HG03521 (cell line): ENCODE data around the gene AKR1C4.
"Not testable (repeated sequence)": the region's sequence is repeated elsewhere in the genome, so short reads cannot be mapped to it uniquely, and the experiment has no call there.

Source experiments
- ATAC-seq: cut with Tn5 transposase; IDR thresholded peaks from one replicate; pipeline ENCODE4 v1.9.1; 2021; ENCODE audit warnings: mild to moderate bottlenecking, moderate library complexity; ENCODE audit not compliant: unreplicated experiment

Gene AKR1C4

GRCh38 chr10:5199398-5199797 lies 2.8 kb downstream of the AKR1C4 start:
- no peak for ATAC-seq

GRCh38 chr10:5206799-5207198 lies 10.2 kb downstream of the AKR1C4 start:
- ATAC-seq, result no peak

DNA sequence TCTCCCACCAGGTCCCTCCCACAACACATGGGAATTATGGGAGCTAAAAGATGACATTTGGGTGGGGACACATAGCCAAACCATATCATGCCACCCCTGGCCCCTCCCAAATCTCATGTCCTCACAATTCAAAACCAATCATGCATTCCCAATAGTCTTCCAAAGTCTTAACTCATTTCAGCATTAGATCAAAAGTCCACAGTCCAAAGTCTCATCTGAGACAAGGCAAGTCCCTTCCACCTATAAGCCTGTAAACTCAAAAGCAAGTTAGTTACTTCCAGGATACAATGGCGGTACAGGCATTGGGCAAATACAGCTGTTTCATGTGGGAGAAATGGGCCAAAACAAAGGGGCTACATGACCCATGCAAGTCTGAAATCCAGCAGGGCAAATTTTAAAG lies 13.1 kb downstream of the AKR1C4 start:
- not testable (repeated sequence) for ATAC-seq

DNA sequence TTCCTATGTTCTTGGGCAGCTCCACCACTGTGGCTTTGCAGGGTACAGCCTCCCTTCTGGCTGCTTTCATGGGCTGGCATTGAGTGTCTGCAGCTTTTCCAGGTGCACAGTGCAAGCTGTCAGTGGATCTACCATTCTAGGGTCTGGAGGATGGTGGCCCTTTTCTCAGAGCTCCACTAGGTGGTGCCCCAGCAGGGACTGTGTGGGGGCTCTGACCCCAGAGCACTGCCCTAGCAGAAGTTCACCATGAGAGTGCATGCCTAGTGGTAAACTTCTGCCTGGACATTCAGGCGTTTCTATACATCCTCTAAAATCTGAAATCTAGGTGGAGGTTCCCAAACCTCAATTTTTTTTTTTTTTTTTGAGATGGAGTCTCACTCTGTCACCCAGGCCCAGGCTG lies 13.6 kb downstream of the AKR1C4 start:
- ATAC-seq, result not testable (repeated sequence)

GRCh38 chr10:5211696-5212536 lies 15.3 kb downstream of the AKR1C4 start:
- ATAC-seq, result no peak

DNA sequence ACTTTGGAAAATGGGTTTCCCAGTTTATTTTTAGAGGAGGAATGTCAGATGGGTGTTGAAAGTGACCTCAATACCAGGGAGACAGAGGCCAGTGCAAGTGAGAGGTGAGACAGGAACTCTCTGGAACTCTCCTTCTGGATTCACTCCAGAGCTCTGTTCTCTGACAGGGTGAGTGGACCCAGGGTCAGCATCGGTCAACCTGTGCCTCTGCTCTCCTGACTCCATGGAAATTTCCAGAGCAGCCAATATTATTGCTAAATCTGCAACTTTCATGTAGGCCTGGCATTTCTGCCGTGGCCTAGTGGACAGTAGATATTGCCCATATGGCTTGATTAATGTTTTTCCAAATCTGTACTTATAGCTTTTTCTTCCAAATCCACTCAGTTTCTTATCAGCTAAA lies 20.2 kb downstream of the AKR1C4 start:
- ATAC-seq, result no peak

DNA sequence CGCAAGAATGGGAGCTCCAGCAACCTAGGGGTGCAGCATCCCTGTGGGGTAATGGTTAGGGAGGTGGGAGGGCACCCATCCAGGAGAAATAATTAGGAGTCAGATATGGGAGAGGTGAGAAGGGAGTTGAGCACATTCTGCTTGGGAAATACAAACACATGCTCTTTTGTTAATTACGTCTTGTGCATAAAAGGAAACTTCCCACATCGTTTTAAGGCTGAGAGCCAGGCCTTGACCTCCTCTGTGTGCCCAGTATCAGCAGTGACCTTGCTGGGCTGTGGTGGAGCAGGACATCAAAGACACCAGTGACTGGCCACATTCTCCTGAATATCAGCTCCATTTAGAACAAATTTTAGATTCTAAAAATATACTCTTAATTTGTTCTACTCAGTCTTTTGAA lies 22.6 kb downstream of the AKR1C4 start:
- ATAC-seq, result no peak

GRCh38 chr10:5222942-5223341 lies 26.3 kb downstream of the AKR1C4 start:
- ATAC-seq, result not testable (repeated sequence)

- no peak for ATAC-seq
Measured at GRCh38 chr10:5229019-5229418, 32.4 kb downstream of the AKR1C4 start.

GRCh38 chr10:5233324-5233723 lies 36.7 kb downstream of the AKR1C4 start:
- ATAC-seq, result no peak

DNA sequence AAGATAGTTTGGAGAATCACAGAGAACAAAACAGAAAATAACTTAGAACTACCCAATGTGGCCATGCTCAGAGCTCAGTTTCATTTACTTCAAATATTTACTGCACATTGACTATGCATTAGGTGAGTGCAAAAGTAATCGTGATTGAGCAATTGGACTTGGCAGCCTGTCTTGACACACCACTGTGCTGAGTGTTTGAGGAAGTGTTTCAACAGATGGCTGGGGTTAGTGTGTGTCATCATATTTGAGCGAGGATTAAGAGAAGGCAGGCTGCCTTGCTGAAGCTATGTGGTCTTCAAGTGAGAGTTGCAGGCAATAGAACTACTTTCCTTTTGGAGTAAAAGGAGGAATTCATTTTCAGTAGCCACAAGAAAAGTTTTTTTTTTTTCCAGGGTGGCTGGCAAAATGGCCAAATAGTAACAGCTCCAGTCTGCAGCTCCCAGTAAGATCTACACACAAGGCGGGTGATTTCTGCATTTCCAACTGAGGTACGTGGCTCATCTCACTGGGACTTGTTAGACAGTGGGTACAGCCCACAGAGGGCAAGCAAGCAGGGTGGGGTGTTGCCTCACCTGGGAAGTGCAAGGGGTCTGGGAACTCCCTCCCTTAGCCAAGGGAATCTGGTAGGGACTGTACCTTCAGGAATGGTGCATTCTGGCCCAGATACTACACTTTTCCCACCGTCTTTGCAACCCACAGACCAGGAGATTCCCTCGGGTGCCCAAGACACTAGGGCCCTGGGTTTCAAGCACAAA lies 37.6 kb downstream of the AKR1C4 start:
- no peak for ATAC-seq

- not testable (repeated sequence) for ATAC-seq
Measured at GRCh38 chr10:5237541-5237940, 40.9 kb downstream of the AKR1C4 start.

- no peak for ATAC-seq
Measured at GRCh38 chr10:5242585-5242984, 45.9 kb downstream of the AKR1C4 start.

- ATAC-seq, result no peak
Measured at GRCh38 chr10:5243521-5243987, 46.9 kb downstream of the AKR1C4 start.

GRCh38 chr10:5252177-5253037 lies 55.8 kb downstream of the AKR1C4 start:
- ATAC-seq, result no peak

DNA sequence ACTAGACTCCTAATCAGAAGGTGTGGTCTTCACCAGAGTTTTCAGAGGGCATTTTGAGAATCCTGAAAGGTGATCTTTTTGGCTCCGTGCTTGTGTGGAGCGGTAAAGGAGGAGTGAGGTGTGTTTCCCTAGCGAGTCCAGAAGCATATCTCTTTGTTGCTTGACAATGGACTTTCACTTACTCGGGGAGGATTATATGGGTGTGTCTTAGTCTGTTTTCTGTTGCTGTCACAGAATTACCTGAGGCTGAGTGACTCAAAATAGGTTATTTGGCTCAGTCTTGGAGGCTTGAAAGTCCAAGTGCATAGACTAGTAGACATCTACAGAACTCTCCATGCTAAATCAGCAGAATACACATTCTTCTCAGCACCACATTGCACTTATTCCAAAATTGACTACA lies 57.9 kb downstream of the AKR1C4 start:
- no peak for ATAC-seq

DNA sequence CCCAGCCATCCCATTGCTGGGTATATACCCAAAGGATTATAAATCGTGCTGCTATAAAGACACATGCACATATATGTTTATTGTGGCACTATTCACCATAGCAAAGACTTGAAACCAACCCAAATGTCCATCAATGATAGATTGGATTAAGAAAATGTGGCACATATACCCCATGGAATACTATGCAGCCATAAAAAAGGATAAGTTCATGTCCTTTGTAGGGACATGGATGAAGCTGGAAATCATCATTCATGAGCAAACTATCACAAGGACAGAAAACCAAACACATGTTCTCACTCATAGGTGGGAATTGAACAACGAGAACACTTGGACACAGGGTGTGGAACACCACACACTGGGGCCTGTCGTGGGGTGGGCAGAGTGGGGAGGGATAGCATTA lies 61.1 kb downstream of the AKR1C4 start:
- not testable (repeated sequence) for ATAC-seq

DNA sequence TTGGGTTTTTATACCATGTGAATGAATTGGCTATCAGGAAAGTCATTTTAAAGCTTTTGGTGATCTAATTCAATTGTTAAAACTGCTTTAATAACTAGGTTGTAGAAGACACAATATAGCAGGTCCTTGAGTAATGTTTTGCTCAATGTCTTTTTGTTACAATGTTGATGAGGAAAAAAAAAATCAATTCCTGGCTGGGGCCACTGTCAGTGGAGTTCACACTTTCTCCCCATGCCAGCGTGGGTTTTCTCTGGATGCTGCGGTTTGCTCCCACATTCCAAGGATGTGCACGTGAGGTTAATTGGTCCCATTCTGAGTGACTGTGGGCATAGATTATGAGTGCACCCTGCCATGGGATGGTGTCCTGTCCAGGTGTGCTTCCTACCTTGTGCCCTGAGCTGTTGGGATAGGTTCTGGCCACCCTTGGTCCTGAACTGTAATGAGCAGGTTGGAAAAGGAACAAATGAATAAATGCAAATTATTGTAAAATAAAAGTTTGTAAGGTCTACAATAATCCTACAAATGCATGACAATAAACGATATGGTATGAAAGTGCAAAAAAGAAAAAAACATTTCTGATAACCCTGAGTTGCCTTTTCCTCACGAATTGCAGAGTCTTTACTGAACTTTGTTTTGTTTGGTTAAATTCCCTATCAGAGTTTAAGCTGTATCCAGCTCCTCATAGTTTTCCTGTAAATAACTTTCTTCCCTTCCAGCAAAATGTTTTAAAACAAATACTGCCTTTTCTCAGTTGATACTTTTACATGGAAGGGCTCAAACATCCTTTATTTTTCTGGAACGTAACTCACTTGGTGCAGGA lies 62.7 kb downstream of the AKR1C4 start:
- no peak for ATAC-seq

- no peak for ATAC-seq
Measured at GRCh38 chr10:5259952-5260578, 63.4 kb downstream of the AKR1C4 start.

DNA sequence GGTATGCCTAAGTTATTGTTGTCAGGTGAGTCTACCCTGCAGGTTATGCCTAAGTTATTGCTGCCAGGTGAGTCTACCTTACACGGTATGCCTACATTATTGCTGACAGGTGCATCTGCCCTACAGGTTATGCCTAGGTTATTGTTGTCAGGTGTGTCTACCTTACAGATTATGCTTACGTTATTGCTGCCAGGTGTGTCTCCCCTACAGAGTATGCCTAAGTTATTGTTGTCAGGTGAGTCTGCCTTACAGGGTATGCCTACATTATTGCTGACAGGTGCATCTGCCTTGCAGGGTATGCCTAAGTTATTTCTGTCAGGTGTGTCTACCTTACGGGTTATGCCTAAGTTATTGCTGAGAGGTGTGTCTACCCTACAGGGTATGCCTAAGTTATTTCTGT lies 64.2 kb downstream of the AKR1C4 start:
- no peak for ATAC-seq
